ENCODE data around the gene TP53RK. TPM values are rescaled to one million over a fixed set of nuclear protein-coding genes. Genes with fewer than 3 reads are reported as not detected.

The TP53RK gene
- total and polyA plus RNA-seq, 2 of the 13 experiments (the other 11 are each of a cell fraction or from before 2014, with no cell fraction given), result 12.9 to 25.5 TPM

- intact Hi-C loops (cut with micrococcal nuclease; ENCODE audit: unreplicated experiment), result no loop called here
- no peak; the same call in 2 of the 3 replicates for ATAC-seq
- H3K4me1 ChIP-seq (ENCODE audit: insufficient read depth, low read length), result peaks cover 85% of the 10 kb centered on the region
- BruUV-seq (replicated peaks), result no TSS peak
- H3K9me3 ChIP-seq (ENCODE audit: low read length), result no peaks in the 10 kb centered on the region
- H2AFZ ChIP-seq (ENCODE audit: low read length), result no peak overlapping the region
- POLR2A ChIA-PET, result no interaction called here
- H3K9ac ChIP-seq (ENCODE audit: insufficient read depth, low read depth, low read length), result no peak overlapping the region
- no peak for FAIRE-seq
- no peak overlapping the region for H3K4me2 ChIP-seq (ENCODE audit: low read depth, low read length)
- in situ Hi-C loops (cut with HindIII; ENCODE audit: extremely low pct_ligation_motif_present, low pct_unique_long_range_greater_than_20kb), result loop anchor here (5.0 kb wide), 3 partner anchors 37 to 162 kb away; no protein-coding TSS in a partner anchor
- H3K79me2 ChIP-seq (ENCODE audit: insufficient read depth, low read length), result peaks cover 38% of the 10 kb centered on the region
- H3K27me3 ChIP-seq (ENCODE audit: control insufficient read depth in 1 of 2, insufficient read depth in 2 of 2, low read length in 2 of 2), result peaks cover 0 to 5% of the 10 kb centered on the region in 2 experiments; a peak in 1 of 5 replicates
- DNase-seq (ENCODE audit: low spot score), result no peak
- H3K27ac ChIP-seq (ENCODE audit: extremely low read length, insufficient read depth, low read length), result no peak overlapping the region
- no peak overlapping the region for H3K4me3 ChIP-seq (replicated peaks in 1 of 3; ENCODE audit: insufficient read depth in 1 of 3, low read depth in 2 of 3, low read length in 3 of 3)
- CTCF ChIA-PET (ENCODE audit: low intra/inter-chr PET ratio, low total read pairs), result no interaction called here
- H4K20me1 ChIP-seq (ENCODE audit: insufficient read depth, low read length), result no peaks in the 10 kb centered on the region
- 91% methylated on average over 23 of the region's 23 CpGs for WGBS (ENCODE audit: low lambda C conversion rate)
- H3K36me3 ChIP-seq (replicated peaks in 1 of 2; ENCODE audit: control insufficient read depth in 1 of 2, insufficient read depth in 2 of 2, low read length in 2 of 2), result peaks cover 3 to 10% of the 10 kb centered on the region in 2 experiments; a peak in 3 of 5 replicates
- TF ChIP-seq RELA (CRISPR knock-in tag; IDR thresholded peaks at IDR 0.05) (no peak), REXO4 (CRISPR knock-in tag; IDR thresholded peaks at IDR 0.05; ENCODE audit: borderline replicate concordance) (no peak), HOXA9 (CRISPR knock-in tag; IDR thresholded peaks at IDR 0.05; ENCODE audit: borderline replicate concordance) (0 out of 2 replicates have a peak, but pooled peaks have one; percentile 38), IKZF4 (CRISPR knock-in tag; IDR thresholded peaks at IDR 0.05; ENCODE audit: borderline replicate concordance, low read depth, not compliant biosample characterization) (no peak), KLF6 (CRISPR knock-in tag; IDR thresholded peaks at IDR 0.05) (no peak), ATF4 (CRISPR knock-in tag; IDR thresholded peaks at IDR 0.05) (no peak), KLF16 (CRISPR knock-in tag; IDR thresholded peaks at IDR 0.05) (no peak), ZNF615 (CRISPR knock-in tag; IDR thresholded peaks at IDR 0.05; ENCODE audit: borderline replicate concordance) (no peak), FOXC1 (CRISPR knock-in tag; IDR thresholded peaks at IDR 0.05; ENCODE audit: borderline replicate concordance) (0 out of 2 replicates have a peak, but pooled peaks have one; percentile 25), YEATS2 (CRISPR knock-in tag; IDR thresholded peaks at IDR 0.05; ENCODE audit: borderline replicate concordance) (no peak), SNAI1 (CRISPR knock-in tag; IDR thresholded peaks at IDR 0.05; ENCODE audit: borderline replicate concordance) (no peak), POLR2G (IDR thresholded peaks at IDR 0.05; ENCODE audit: low read depth, low read length) (0 out of 2 replicates have a peak, but pooled peaks have one; percentile 54), RBM39 (IDR thresholded peaks at IDR 0.05; ENCODE audit: low read depth, low read length, poor library complexity, severe bottlenecking) (no peak), KDM5B (CRISPR knock-in tag; IDR thresholded peaks at IDR 0.05; ENCODE audit: borderline replicate concordance) (0 out of 2 replicates have a peak, but pooled peaks have one; percentile 35)
- TF ChIP-seq, protein P1, sequence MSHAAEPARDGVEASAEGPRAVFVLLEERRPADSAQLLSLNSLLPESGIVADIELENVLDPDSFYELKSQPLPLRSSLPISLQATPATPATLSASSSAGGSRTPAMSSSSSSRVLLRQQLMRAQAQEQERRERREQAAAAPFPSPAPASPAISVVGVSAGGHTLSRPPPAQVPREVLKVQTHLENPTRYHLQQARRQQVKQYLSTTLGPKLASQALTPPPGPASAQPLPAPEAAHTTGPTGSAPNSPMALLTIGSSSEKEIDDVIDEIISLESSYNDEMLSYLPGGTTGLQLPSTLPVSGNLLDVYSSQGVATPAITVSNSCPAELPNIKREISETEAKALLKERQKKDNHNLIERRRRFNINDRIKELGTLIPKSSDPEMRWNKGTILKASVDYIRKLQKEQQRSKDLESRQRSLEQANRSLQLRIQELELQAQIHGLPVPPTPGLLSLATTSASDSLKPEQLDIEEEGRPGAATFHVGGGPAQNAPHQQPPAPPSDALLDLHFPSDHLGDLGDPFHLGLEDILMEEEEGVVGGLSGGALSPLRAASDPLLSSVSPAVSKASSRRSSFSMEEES (CRISPR knock-in tag; IDR thresholded peaks at IDR 0.05), result no peak
- TF ChIP-seq, protein P2, sequence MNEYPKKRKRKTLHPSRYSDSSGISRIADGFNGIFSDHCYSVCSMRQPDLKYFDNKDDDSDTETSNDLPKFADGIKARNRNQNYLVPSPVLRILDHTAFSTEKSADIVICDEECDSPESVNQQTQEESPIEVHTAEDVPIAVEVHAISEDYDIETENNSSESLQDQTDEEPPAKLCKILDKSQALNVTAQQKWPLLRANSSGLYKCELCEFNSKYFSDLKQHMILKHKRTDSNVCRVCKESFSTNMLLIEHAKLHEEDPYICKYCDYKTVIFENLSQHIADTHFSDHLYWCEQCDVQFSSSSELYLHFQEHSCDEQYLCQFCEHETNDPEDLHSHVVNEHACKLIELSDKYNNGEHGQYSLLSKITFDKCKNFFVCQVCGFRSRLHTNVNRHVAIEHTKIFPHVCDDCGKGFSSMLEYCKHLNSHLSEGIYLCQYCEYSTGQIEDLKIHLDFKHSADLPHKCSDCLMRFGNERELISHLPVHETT (CRISPR knock-in tag; conservative IDR thresholded peaks at IDR 0.05), result no peak
- TF ChIP-seq, protein P3, sequence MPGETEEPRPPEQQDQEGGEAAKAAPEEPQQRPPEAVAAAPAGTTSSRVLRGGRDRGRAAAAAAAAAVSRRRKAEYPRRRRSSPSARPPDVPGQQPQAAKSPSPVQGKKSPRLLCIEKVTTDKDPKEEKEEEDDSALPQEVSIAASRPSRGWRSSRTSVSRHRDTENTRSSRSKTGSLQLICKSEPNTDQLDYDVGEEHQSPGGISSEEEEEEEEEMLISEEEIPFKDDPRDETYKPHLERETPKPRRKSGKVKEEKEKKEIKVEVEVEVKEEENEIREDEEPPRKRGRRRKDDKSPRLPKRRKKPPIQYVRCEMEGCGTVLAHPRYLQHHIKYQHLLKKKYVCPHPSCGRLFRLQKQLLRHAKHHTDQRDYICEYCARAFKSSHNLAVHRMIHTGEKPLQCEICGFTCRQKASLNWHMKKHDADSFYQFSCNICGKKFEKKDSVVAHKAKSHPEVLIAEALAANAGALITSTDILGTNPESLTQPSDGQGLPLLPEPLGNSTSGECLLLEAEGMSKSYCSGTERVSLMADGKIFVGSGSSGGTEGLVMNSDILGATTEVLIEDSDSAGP (CRISPR knock-in tag; IDR thresholded peaks at IDR 0.05; ENCODE audit: borderline replicate concordance), result peak; percentile 10; the same call in 1 of the 2 replicates
These were observed 5.1 kb downstream of the TP53RK start for GRCh38 chr20:46683939-46684750.

All from HepG2 (cell line).